Ishikawa (cell line): ENCODE measurements around the gene DTWD2.

ENCODE experiments used
- EGR1 ChIP-seq: IDR thresholded peaks from 2 replicates; pipeline ENCODE4 v1.6.1; 2012
- FOXM1 ChIP-seq: IDR thresholded peaks from 2 replicates; pipeline ENCODE4 v1.6.1; 2012; ENCODE audit warnings: low read depth, borderline replicate concordance
- RAD21 ChIP-seq: IDR thresholded peaks from 2 replicates; pipeline ENCODE4 v1.6.1; 2012; ENCODE audit warnings: low read depth
- USF1 ChIP-seq: IDR thresholded peaks from 2 replicates; pipeline ENCODE4 v1.6.1; 2012
- TF ChIP-seq, protein P1 (sequence below): IDR thresholded peaks from 2 replicates; pipeline ENCODE4 v1.6.1; 2012

GRCh38 chr5:118981783-118982182, 6.6 kb downstream of the DTWD2 start:
- TF ChIP-seq, protein P1, sequence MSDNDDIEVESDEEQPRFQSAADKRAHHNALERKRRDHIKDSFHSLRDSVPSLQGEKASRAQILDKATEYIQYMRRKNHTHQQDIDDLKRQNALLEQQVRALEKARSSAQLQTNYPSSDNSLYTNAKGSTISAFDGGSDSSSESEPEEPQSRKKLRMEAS: no peak
- TF ChIP-seq USF1 (no peak), RAD21 (no peak), FOXM1 (no peak), EGR1 (no peak)
